ENCODE results near the gene RHD.
"Not testable (repeated sequence)": the region's sequence is repeated elsewhere in the genome, so short reads cannot be mapped to it uniquely, and the experiment has no call there.

RHD gene

DNA sequence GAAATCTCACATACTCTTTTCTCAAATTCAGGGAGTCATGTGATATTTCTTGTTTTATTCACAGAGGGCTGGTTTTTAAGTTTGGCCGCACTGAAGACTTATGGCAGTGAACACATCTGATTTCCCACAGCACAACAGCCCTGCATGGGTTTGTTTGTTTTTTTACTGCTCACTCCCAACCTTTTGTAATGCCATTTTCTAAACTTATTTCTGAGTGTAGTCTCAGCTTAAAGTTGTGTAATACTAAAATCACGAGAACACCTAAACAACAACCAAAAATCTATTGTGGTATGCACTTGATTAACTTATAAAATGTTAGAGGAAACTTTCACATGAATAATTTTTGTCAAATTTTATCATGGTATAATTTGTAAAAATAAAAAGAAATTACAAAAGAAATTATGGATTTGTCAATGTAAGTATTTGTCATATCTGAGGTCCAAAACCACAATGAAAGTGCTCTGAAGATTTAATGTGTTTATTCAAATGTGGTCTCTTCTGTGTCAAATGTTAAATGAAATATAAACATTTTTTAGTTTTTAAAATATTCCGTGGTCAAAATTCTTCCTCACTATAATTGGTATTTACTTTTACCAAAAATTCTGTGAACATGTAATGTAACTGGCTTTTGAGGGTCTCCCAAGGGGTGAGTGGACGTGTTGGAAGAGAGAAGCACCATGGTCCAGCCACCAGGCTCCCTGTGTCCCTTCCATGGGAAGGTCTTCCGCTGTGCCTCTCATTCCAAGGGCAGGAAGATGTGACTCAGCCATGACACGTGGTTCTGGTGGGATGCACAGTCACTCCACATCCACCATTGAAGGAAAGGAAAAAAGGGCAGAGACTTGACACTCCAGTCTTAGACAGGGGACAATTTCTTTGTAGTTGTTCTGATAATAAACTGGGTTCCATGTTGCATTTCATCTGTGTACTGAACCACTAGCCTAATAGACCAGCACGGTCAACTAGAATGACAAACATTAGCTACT is 88.6 kb downstream of the RHD start:
- no peak for DNase-seq

DNA sequence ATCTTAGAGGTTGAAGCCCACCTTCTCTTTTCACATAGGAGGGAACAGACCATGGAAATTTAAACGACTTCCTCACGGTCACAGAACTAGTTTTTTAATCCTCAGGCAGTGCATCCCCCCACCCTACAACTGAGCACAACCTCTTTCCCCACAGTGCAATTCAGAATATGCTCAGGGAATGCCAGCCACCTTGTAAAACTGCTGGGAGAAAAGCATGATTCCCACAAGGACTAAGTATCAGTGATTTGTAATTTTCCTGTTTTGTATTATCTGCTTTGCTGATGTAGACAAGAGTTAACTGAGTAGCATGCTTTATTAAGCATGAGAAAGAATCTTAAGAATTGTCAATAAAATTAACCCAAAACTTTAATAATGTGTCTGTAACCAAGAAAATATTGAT is 89.6 kb downstream of the RHD start:
- no peak for DNase-seq

DNA sequence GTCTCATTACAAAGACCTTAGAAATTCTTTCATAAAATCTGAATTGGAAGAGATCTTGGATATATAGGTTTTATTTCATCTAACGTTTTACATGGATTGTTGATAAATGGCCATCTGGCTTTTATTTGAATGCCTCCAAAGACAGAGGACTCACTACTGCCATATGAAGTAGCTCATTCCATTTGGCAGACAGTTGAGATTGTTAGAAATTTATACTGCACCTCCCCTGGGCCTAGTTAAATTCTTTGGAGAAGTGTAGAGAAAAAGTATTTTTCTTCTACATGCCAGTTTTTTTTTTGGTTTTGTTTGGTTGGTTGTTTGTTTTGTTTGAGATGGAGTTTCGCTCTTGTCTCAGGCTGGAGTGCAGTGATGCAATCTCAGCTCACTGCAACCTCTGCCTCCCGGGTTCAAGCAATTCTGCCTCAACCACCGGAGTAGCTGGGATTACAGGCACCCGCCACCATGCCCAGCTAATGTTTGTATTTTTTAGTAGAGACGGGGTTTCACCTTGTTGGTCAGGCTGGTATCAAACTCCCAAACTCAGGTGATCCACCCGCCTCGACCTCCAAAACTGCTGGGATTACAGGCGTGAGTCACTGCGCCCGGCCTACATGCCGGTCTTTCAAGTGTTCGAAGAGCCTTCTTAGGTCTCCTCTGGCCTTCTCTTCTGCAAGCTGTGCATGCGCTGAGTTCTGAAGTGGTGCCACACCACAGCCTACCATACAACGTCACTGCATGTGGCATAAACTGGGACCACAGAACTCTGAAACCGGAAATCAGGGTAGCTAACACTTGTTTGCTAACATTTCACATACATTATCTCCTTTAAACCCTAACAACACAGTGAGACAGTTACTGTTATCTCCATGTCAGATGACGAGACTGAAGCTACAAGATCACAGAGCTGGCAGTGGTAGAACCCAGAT is 90.6 kb downstream of the RHD start:
- DNase-seq = not testable (repeated sequence)

DNA sequence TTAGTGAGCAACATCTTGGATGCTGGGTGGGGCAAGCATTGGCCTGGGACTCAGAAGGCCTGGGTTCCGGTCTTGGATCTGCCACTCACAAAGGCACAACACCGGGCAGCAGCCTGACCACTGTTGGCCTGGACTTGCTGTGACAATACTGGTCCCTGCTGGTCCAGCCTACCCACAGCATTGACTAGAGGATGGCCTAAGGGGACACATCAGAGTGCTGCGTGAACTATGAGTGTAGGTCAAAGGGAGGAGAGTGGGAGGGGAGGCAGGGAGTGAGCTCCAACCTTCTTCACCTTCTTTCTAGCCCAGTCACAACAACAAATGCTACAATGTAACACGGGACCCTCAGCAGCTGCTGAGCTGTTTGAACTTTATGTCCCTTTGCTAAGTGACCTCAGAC is 96.9 kb downstream of the RHD start:
- DNase-seq = no peak

DNA sequence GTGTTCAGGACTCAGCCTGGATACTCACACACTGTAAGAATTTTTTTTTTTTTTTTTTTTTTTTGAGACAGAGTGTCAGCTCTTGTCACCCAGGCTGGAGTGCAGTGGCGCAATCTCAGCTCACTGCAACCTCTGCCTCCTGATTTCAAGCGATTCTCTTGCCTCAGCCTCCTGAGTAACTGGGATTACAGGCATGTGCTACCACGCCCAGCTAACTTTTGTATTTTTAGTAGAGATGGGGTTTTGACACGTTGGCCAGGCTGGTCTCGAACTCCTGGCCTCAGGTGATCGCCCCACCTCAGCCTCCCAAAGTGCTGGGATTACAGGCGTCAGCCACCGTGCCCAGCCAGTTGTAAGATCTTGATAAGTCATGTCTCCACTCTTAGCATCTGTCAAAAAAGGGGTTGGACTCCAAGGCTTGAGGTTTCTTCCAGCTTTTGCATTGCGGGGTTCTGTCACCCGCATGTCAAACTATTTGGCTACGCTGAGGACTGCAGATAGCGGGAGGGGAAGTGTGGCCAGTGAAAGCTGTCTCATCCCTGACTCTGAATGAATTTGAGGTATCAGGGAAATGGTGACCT is 97.5 kb downstream of the RHD start:
- peak; percentile 32 for DNase-seq

DNA sequence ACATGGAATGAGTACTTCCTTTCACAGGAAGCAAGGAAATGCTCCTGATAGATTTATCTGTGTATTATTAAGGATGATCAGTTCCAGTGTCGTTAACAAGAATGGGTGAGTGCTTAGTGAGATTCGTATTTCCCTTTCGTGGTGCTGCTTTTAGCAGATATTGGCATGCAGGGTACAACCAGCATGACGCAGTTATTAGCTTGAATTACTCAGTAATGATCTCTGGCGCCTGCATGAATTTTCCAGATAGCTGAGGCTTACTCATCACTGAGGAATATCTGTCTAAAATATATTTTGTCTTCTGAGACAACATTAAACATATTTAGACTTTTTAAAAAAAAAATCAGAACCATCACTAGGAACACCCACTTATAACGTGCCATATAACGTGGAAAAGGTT is 99.4 kb downstream of the RHD start:
- DNase-seq = not testable (repeated sequence)

DNA sequence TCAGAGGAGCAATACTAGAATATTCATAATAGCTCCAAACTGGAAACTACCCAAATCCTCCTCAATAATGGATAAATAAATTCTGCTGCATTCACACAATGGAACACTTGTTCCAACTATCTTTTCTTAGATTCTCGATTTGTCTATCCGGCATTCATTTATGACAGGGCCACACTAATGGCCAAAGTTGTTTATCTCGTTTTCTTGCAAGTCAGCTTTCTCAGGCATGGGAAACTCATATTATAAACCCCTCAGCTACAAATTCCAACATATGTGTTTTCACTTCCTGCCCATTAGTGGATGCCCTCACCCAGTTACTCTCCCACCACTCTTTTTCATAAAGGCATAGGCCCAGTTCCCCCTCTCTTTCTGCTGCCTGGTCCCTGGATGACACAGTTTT is 106.1 kb downstream of the RHD start:
- DNase-seq = not testable (repeated sequence)
